ENCODE results near the gene PRSS38.

PRSS38 gene

GRCh38 chr1:227805606-227806197 lies 9.8 kb upstream of the PRSS38 start:
- Histone ChIP-seq H3K27me3 (ENCODE audit: insufficient read depth, poor library complexity, severe bottlenecking) (no peaks in the 10 kb centered on the region), H3K27ac (replicated peaks) (no peak overlapping the region), H3K4me3 (replicated peaks; ENCODE audit: insufficient read depth, low read length) (no peak overlapping the region)
- TF ChIP-seq CTCF (IDR thresholded peaks at IDR 0.05; ENCODE audit: insufficient read depth, low read length) (no peak), GABPA (IDR thresholded peaks at IDR 0.05; ENCODE audit: low read depth) (no peak), POLR2AphosphoS5 (IDR thresholded peaks at IDR 0.05; ENCODE audit: low read depth) (no peak), SPI1 (IDR thresholded peaks at IDR 0.05; ENCODE audit: borderline replicate concordance, low read depth) (no peak)
- no peak for DNase-seq (ENCODE audit: low read depth in 1 of 2, low spot score in 1 of 2)

GRCh38 chr1:227808566-227808965 lies 6.9 kb upstream of the PRSS38 start:
- no peak for DNase-seq (ENCODE audit: low read depth in 1 of 2, low spot score in 1 of 2)
- H3K27me3 ChIP-seq (ENCODE audit: insufficient read depth, poor library complexity, severe bottlenecking), result no peaks in the 10 kb centered on the region
- H3K4me3 ChIP-seq (replicated peaks; ENCODE audit: insufficient read depth, low read length), result no peak overlapping the region
- no peak for TF ChIP-seq REST (IDR thresholded peaks at IDR 0.05; ENCODE audit: insufficient replicate concordance, low read depth)
- TF ChIP-seq CTCF (IDR thresholded peaks at IDR 0.05; ENCODE audit: insufficient read depth, low read length), result no peak
- TF ChIP-seq GABPA (IDR thresholded peaks at IDR 0.05; ENCODE audit: low read depth), result no peak
- no peak for TF ChIP-seq SPI1 (IDR thresholded peaks at IDR 0.05; ENCODE audit: borderline replicate concordance, low read depth)
- no peak for TF ChIP-seq POLR2AphosphoS5 (IDR thresholded peaks at IDR 0.05; ENCODE audit: low read depth)
- H3K27ac ChIP-seq (replicated peaks), result no peak overlapping the region

GRCh38 chr1:227809026-227809425 lies 6.4 kb upstream of the PRSS38 start:
- no peak for TF ChIP-seq REST (IDR thresholded peaks at IDR 0.05; ENCODE audit: insufficient replicate concordance, low read depth)
- no peak for TF ChIP-seq GABPA (IDR thresholded peaks at IDR 0.05; ENCODE audit: low read depth)
- TF ChIP-seq CTCF (IDR thresholded peaks at IDR 0.05; ENCODE audit: insufficient read depth, low read length), result no peak
- TF ChIP-seq SPI1 (IDR thresholded peaks at IDR 0.05; ENCODE audit: borderline replicate concordance, low read depth), result no peak
- no peak for TF ChIP-seq POLR2AphosphoS5 (IDR thresholded peaks at IDR 0.05; ENCODE audit: low read depth)
- H3K27ac ChIP-seq (replicated peaks), result no peak overlapping the region
- H3K4me3 ChIP-seq (replicated peaks; ENCODE audit: insufficient read depth, low read length), result no peak overlapping the region
- DNase-seq (ENCODE audit: low read depth in 1 of 2, low spot score in 1 of 2), result no peak
- H3K27me3 ChIP-seq (ENCODE audit: insufficient read depth, poor library complexity, severe bottlenecking), result no peaks in the 10 kb centered on the region

GRCh38 chr1:227813962-227814361 lies 1.5 kb upstream of the PRSS38 start:
- DNase-seq (ENCODE audit: low read depth in 1 of 2, low spot score in 1 of 2), result no peak
- H3K27ac ChIP-seq (replicated peaks), result no peak overlapping the region
- no peak overlapping the region for H3K4me3 ChIP-seq (replicated peaks; ENCODE audit: insufficient read depth, low read length)
- H3K27me3 ChIP-seq (ENCODE audit: insufficient read depth, poor library complexity, severe bottlenecking), result no peaks in the 10 kb centered on the region
- TF ChIP-seq REST (IDR thresholded peaks at IDR 0.05; ENCODE audit: insufficient replicate concordance, low read depth) (no peak), GABPA (IDR thresholded peaks at IDR 0.05; ENCODE audit: low read depth) (no peak), POLR2AphosphoS5 (IDR thresholded peaks at IDR 0.05; ENCODE audit: low read depth) (no peak), CTCF (IDR thresholded peaks at IDR 0.05; ENCODE audit: insufficient read depth, low read length) (no peak), SPI1 (IDR thresholded peaks at IDR 0.05; ENCODE audit: borderline replicate concordance, low read depth) (no peak)
